M059J (cell line): ENCODE measurements around the gene PAIP1. TPM values are rescaled to one million over a fixed set of nuclear protein-coding genes. Genes with fewer than 3 reads are reported as not detected.
"Not testable (repeated sequence)": the region's sequence is repeated elsewhere in the genome, so short reads cannot be mapped to it uniquely, and the experiment has no call there.

Source experiments
- DNase-seq: peaks from one replicate; pipeline ENCODE4 v3.0.0-alpha.2; 2012; ENCODE audit warnings: low read depth
- total RNA-seq: library from RNA; depleted of rRNA; stranded (reverse); fragments of >200 nt; shearing (Covaris generic); gene quantifications from 2 replicates; pipeline ENCODE4 v1.2.3, GENCODE V29; 2014

The PAIP1 gene
- total RNA-seq, 1 experiment from 2014 or later: 155 TPM

- no peak for DNase-seq
These were observed 13.7 kb upstream of the PAIP1 start for GRCh38 chr5:43570450-43571158.

DNA sequence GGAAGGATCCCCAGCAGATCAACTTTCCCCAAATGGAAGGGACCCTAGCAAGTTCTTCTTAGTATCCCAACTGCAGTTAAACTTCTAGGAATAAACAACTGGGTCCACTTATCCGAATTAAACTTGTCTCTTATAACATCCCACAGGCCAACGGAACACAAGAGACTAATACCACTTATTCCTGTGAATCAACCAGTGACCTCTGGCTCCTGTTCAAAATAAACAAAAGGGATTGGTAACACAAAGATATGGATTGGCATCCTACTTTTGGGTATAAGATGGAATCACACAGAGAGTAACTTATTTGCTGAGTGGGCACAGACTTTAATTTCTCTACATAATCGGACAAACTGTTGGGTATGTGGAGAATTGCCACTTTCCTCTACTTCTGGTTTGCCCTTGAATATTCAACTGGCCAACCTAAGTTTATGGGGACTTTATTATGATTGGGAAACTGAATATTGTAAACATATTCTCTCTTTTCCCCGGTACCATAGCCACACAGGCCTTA lies 12.4 kb upstream of the PAIP1 start:
- peak; percentile 31 for DNase-seq

GRCh38 chr5:43567967-43568366 lies 11.1 kb upstream of the PAIP1 start:
- DNase-seq: no peak

- no peak for DNase-seq
These were observed 8.2 kb upstream of the PAIP1 start for GRCh38 chr5:43565043-43565442.

- no peak for DNase-seq
These were observed 7.5 kb upstream of the PAIP1 start for GRCh38 chr5:43564289-43564850.

- DNase-seq: no peak
These were observed 6.4 kb upstream of the PAIP1 start for GRCh38 chr5:43563321-43563720.

- no peak for DNase-seq
These were observed 4.5 kb upstream of the PAIP1 start for GRCh38 chr5:43561356-43561755.

- peak; percentile 79 for DNase-seq
These were observed 3.3 kb upstream of the PAIP1 start for GRCh38 chr5:43560128-43560527.

DNA sequence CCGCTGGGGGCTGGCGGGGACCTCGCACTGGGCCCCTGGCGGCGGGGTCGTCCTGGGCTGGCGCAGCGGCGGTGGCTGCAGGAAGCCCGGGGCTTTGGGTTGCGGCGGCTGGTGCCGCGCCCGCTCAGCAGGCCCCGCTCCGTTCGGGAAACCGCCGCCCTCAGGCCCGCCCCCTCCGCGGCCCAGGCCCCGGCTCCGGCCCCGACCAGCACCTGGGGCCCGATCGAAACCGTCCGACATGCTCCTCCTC lies 345 bp downstream of the PAIP1 start:
- not testable (repeated sequence) for DNase-seq

- DNase-seq: peak; percentile 57
These were observed 826 bp downstream of the PAIP1 start for GRCh38 chr5:43555895-43556606.

DNA sequence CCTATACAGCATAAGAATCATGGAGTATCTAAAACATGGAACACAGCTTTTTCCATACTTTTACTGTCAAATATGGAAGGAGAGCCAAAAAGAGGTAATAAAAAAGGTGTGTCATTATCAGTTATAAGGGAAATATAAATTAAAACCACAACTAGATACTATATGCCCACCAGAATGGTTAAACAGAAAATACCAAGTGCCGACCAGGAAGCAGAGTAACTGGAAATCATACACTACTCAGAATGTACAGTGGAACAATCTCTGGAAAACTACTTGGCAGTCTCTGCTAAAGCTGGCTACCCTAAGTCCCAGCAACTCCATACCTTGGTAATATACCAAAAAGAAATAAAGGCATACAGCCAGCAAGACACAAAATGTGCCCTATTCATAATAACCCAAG lies 2.4 kb downstream of the PAIP1 start:
- no peak for DNase-seq

DNA sequence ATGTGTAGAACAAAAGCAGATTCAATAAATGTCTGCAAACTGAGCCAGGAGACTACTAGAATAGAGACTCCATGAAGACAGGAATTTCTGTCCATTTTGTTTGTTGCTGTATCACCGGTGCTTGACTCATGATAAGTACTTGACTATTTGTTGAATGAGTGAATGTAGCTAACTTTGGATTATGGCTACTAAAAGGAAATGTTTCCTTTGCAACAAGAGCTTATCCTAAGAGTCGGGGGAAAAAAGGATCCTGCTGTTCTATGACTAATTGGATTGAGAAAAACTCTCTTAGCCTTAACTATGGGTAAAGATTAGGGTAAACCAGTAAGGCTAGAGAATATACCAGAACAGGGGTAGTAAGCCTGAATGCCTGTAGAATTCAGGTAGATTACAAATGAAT lies 3.5 kb downstream of the PAIP1 start:
- no peak for DNase-seq

GRCh38 chr5:43551731-43552130 lies 5.1 kb downstream of the PAIP1 start:
- DNase-seq: no peak

GRCh38 chr5:43549272-43549671 lies 7.6 kb downstream of the PAIP1 start:
- DNase-seq: not testable (repeated sequence)

GRCh38 chr5:43548358-43548757 lies 8.5 kb downstream of the PAIP1 start:
- DNase-seq: no peak

GRCh38 chr5:43547532-43547931 lies 9.3 kb downstream of the PAIP1 start:
- no peak for DNase-seq

DNA sequence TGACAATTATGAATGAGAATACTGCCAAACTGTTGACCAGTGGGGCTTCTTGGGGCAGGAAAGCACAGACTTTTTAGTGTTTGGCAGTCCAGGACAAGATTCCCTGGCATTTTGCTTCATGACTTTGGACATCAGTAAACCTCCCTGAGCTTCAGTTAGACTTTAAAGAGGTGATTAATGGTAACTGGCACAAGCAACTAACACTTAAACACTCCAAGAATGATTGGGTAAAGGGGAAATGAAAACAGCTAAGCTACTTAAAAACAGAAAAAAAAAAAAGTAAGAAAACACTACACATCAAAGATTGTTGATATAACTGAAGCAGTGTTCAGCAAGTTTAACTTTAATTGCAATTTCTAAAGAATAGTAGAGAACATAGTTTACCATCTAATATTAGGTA lies 13.4 kb downstream of the PAIP1 start:
- no peak for DNase-seq

GRCh38 chr5:43540746-43541145 lies 16.1 kb downstream of the PAIP1 start:
- DNase-seq: no peak

GRCh38 chr5:43536972-43537371 lies 19.9 kb downstream of the PAIP1 start:
- no peak for DNase-seq

GRCh38 chr5:43533646-43534045 lies 23.2 kb downstream of the PAIP1 start:
- DNase-seq: no peak

DNA sequence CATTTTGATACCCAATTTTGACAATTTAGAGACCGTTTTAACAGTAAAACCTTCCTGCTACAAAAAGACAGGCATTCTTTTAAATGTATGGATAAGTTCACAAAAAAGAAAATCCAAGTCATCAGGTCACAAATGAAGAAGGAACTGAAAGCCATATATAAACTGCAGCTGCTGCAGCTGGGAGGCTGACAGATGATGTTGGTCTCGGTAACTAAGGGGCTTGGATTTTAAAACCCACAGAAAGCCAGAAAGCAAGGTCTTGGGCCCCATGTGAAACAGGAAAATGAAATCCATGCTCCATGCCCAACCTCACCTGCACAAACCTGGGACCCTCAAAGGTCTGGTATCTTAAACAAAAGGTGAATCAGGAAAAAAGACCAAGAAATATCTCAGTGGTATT lies 26.2 kb downstream of the PAIP1 start:
- DNase-seq: no peak

DNA sequence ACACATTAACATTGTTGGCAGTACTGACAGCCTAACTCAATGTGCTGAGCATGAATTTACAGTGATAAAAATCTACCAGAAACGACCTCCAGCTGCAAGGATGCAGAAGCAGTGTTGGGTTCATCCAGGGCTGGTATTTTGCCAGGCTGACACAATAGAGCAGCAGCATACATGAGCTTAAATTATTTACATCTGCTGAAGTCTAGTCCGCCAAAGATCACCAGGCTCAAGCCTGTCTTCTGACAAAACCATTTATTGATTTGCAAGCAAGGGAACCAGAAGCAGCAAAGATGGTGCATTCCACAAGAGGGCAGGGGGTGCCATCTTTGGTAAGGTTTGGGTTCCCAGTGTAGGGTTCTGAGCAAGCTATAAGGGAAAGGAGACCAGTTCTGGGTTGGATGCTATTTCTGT lies 33.2 kb downstream of the PAIP1 start:
- no peak for DNase-seq

GRCh38 chr5:43520615-43521014 lies 36.3 kb downstream of the PAIP1 start:
- no peak for DNase-seq
